HG02610 (cell line): ENCODE measurements around the gene FKBP1A.

ENCODE experiments used
- ATAC-seq: cut with Tn5 transposase; IDR thresholded peaks from one replicate; pipeline ENCODE4 v1.9.1; 2021; ENCODE audit warnings: mild to moderate bottlenecking, moderate library complexity; ENCODE audit not compliant: unreplicated experiment

Gene FKBP1A

DNA sequence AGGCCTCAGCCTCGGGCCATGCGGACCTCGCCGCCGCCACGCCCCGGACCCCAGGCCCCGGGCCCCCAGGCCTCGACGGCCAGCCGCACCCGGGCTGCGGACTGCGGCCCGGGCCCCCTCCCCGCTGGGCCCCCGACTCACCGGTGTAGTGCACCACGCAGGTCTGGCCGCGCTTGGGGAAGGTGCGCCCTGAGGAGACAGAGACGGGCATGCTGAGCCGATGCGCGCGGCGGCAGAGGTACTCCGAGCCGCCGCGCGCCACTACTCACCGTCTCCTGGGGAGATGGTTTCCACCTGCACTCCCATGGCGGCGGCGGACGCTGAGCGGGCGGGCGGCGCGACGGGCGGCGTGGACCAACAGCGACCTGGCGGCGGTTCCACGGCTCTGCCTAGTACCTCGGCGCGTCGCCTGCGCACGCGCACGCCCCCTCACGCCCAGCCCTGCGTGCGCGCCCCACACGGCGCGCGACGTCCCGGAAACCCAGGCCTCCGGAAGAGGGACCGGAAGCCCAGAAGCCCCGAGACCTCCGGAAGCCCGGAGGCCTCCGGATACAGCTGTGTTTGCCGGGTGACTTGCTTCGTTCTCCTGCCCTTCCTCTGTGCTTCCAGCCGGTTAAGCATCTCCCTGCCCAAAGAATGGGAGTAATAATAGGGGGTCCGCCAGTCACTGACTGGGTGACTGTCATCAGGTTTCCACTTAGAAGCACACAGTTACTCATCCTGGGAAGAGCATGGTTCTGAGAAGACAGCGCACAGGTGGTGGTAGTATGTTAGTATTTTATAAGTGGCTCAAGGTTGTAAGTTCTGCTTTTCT, at the start of gene FKBP1A:
TSS of gene FKBP1A (minus strand) at position 362 of the 814 bp plus-strand sequence. CDS start at position 306, 56 bp downstream.
- ATAC-seq, result peak; percentile 85

DNA sequence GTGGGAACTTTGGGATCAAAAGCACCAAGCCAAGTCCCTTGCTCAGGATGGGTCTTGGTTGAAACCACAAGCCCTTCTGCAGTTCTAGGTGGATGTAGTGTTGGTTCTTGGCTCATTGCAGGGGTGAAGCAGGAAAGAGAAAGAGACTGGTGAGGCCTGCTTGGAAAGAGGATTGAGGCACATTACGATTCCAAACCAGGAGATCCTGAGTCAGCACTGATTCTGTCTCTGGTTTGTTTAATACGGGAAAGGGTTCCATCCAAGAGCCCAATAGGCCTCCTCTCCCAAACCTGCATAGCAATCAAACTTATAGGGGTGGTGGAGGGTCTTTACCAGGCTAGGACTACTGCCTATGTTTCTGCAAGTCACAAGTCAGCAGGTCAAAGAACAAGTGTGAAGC, 49.5 kb upstream of the FKBP1A start:
- no peak for ATAC-seq

DNA sequence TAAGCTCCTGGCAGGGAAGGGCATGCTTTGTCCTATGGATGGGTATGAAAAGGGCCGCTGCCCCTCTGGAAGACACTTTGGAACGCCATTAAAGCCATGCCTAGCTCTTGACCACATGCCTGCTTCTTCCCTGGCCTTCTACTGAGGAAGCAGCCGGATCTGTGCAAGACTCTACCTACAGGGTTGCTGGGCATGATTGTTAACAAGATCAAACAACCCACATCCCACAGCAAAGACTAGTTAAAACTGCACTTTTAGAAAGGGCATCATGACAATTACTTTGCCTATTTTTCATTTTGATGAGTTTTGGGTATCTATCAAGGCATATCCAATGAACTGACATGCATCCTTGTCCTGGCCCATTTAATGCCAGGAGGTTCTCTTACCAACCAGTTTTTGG, 48.3 kb upstream of the FKBP1A start:
- ATAC-seq, result no peak

DNA sequence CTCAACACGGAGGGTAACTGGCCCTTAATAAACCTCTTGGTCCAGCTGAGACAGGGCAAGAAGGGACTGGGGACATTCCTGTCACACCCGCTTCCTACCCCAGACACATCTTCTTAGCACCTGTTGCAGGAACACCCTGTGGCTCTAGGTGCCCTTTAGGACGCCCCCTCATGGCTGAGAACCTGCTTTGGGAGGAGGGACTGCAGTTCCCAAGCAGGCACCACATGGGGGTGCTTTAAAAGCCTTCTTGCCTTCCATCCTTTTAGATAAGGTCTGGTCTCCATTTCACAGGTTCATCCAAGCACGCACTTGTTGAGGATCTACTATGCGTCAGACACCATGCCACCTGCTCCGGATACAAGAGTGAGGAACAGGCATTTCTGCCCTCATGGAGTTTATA, 47.2 kb upstream of the FKBP1A start:
- no peak for ATAC-seq

DNA sequence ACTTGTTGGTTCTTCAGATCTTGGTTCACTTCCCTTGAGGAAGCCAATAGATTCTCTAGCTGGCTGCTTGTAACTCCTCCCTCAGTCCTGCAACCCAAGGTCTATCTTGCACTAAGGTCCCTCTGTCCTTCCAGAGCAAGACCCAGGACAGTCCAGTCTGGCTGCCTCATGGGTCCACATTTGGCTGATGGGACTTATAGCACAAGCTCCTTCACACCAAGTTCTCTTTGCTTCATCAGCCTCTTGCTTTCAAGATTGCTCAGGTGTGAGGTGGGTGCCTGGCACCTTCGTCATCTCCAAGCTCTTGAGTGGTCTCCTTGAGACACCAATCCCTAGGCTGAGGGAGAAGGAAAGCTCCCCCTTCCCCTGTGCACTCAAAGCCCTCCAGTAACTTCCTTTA, 45.5 kb upstream of the FKBP1A start:
- no peak for ATAC-seq

DNA sequence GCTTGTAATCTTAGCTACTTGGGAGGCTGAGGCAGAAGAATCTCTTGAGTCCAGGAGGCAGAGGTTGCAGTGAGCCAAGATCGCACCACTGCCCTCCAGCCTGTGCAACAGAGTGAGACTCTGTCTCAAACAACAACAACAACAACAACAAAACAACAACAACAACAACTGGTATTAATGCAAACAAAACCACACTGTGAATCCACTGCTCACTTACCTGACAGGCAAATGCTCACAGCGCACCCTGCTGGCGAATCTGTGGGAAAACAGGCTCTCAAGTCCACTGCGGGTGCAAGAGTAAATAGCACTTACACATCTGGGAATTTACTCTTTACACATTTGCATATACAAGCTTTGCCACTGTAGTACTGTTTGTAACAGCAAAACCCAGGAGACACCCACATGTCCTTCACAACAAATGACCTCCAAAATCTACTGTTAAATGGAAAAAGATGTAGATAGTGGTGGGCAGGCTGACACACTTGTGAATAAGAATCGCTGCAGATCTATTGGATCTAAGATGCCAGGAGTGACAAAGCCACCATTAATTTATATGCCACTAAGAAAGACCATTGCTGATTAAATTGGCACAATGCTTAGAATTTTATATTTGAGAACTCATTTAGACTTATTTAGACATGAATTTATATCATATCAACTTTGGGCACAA, 44.5 kb upstream of the FKBP1A start:
- no peak for ATAC-seq

GRCh38 chr20:1436263-1436662, 43.4 kb upstream of the FKBP1A start:
- no peak for ATAC-seq

- ATAC-seq, result no peak
Measured at GRCh38 chr20:1435337-1435699, 42.5 kb upstream of the FKBP1A start.

DNA sequence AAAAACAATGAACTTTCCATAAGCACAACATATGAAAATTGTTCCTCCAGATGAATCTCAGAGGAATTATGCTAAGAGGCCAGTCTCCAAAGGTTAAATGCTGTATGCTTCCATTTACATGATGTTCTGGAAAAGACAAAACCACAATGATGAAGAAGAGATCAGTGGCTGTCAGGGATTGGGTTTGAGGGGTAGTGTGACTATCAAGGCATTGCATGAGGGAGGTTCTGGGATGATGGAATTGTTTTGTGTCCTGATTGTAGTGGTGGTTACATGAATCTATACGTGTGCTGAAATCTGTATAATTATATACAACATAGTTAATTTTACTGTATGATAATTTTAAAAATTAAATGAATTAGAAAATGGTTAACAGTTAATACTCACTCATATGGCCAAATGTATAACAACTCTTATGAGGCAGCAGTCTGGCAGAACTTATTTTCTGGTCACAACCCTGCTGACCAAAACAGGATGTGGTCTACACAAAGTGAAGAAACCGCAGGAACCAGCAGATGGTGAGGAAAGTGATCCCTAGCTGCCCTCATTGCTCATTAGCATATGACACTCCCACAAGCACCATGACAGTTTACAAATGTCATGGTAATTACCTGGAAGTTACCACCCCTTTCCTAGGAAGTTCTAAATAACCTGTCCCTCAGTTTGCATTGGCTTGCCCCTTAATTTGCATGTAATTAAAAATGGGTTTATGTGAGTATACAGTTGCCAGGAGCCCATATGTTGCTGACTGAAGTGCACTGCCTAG, 41.9 kb upstream of the FKBP1A start:
- ATAC-seq, result peak; percentile 71

GRCh38 chr20:1431158-1431557, 38.3 kb upstream of the FKBP1A start:
- no peak for ATAC-seq

DNA sequence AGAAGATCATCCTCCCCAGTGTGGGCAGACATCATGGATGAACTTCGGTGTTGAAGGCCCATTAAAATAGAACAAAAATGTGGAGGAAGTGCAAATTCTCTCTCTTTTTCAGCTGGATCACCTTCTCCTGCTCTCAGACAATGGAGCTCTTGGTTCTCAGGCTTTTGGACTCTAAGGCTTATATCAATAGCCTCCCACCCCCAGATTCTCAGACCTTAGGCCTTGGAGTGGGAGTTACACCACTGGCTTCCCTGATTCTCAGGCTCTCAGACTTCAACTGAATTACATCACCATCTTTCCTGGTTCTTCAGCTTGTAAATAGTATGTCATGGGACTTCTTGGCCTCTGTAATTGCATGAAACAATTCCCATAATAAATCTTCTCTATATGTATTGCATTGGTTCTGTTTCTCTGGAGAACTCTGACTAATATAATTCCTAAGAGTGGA, 37.2 kb upstream of the FKBP1A start:
- no peak for ATAC-seq

GRCh38 chr20:1429143-1429728, 36.4 kb upstream of the FKBP1A start:
- no peak for ATAC-seq

GRCh38 chr20:1427457-1428054, 34.7 kb upstream of the FKBP1A start:
- ATAC-seq, result no peak

- no peak for ATAC-seq
Measured at GRCh38 chr20:1426231-1426849, 33.5 kb upstream of the FKBP1A start.

DNA sequence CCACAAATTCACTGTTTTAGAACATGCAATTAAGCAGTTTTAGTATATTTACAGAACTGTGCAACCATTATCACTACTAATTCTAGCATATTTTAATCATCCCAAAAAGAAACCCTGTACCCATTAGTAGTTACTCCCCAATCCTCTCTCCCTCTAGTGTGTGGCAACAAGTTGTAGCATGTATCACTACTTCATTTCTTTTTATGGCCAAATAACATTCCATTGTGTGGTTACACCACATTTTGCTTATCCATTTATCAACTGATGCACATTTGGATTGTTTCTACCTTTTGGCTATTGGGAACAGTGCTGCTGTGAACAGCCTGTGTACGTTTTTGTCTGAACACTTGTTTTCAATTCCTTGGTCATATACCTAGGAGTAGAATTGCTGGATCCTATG, 31.5 kb upstream of the FKBP1A start:
- no peak for ATAC-seq

- ATAC-seq, result no peak
Measured at GRCh38 chr20:1423625-1424106, 30.8 kb upstream of the FKBP1A start.

- ATAC-seq, result no peak
Measured at GRCh38 chr20:1423206-1423605, 30.4 kb upstream of the FKBP1A start.

DNA sequence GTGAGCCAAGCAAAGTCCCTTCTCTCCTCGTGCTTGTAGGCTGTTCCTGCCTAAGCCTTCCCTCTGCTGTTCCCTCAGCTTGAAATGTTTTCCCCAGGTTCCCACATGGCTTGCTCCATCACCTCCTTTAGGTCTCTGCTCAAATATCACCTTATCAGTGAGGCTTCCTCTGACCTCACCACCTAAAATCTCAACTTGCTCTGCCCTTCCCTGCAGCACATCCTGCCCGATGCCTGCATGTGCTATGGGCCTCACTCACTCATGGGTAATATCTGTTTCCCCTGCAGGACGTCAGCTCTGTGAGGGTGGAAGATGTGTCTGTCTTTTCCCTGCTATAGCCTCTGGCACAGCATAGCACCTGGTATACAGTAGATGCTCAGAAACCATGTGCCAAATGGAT, 29.9 kb upstream of the FKBP1A start:
- ATAC-seq, result no peak

GRCh38 chr20:1420066-1420465, 27.2 kb upstream of the FKBP1A start:
- ATAC-seq, result no peak

GRCh38 chr20:1418350-1418749, 25.5 kb upstream of the FKBP1A start:
- ATAC-seq, result no peak
